Endodermal cell (in vitro differentiated cells): ENCODE data around the gene TLCD3B. TPM values are rescaled to one million over a fixed set of nuclear protein-coding genes. Genes with fewer than 3 reads are reported as not detected.
A peak's percentile ranks its signal among the peaks of the same experiment; 100 is the strongest.

Experiments
- DNase-seq: peaks from one replicate; pipeline ENCODE4 v3.0.0-alpha.2; 2017
- H3K27ac ChIP-seq: 2 replicates; pipeline ENCODE4 v1.5.1; 2013; ENCODE audit warnings: mild to moderate bottlenecking, low read depth, low read length, moderate library complexity
- H3K27me3 ChIP-seq: 2 replicates; pipeline ENCODE4 v1.6.1; 2013; ENCODE audit warnings: mild to moderate bottlenecking, low read length, moderate library complexity; ENCODE audit not compliant: insufficient read depth, control insufficient read depth, poor library complexity, severe bottlenecking
- H3K36me3 ChIP-seq: 2 replicates; pipeline ENCODE4 v1.7.0; 2013; ENCODE audit warnings: mild to moderate bottlenecking, low read length, moderate library complexity; ENCODE audit not compliant: control insufficient read depth, insufficient read depth
- H3K4me1 ChIP-seq: one replicate; pipeline ENCODE4 v1.7.0; 2013; ENCODE audit warnings: low read length; ENCODE audit not compliant: control insufficient read depth, insufficient read depth
- H3K4me3 ChIP-seq: 2 replicates; pipeline ENCODE4 v1.5.1; 2013; ENCODE audit warnings: mild to moderate bottlenecking, low read length, moderate library complexity
- H3K9ac ChIP-seq: 2 replicates; pipeline ENCODE4 v1.6.1; 2013; ENCODE audit warnings: mild to moderate bottlenecking, low read length, moderate library complexity; ENCODE audit not compliant: poor library complexity, severe bottlenecking; ENCODE audit errors: extremely low read depth
- H3K9me3 ChIP-seq: 2 replicates; pipeline ENCODE4 v1.6.1; 2013; ENCODE audit warnings: mild to moderate bottlenecking, low read length, moderate library complexity; ENCODE audit not compliant: control insufficient read depth
- H3K27ac Mint-ChIP-seq: 2 replicates; pipeline ENCODE4 v1.8.0; 2020; ENCODE audit warnings: mixed read lengths
- H3K27me3 Mint-ChIP-seq: 2 replicates; pipeline ENCODE4 v1.8.0; 2021; ENCODE audit warnings: mild to moderate bottlenecking, mixed read lengths; ENCODE audit not compliant: insufficient read depth
- H3K36me3 Mint-ChIP-seq: 2 replicates; pipeline ENCODE4 v1.8.0; 2020; ENCODE audit warnings: low read depth, mixed read lengths
- H3K4me1 Mint-ChIP-seq: 2 replicates; pipeline ENCODE4 v1.8.0; 2020; ENCODE audit warnings: mixed read lengths
- H3K4me3 Mint-ChIP-seq: 2 replicates; pipeline ENCODE4 v1.8.0; 2020; ENCODE audit warnings: mild to moderate bottlenecking, moderate library complexity, mixed read lengths
- H3K9me3 Mint-ChIP-seq: 2 replicates; pipeline ENCODE4 v1.8.0; 2020; ENCODE audit warnings: mild to moderate bottlenecking, mixed read lengths
- WGBS, 2 experiments: methylation state at CpG; one replicate each; pipeline versions ENCODE4 v1.1.5 to v1.1.7; 2013; ENCODE audit warnings: missing lambda C conversion rate in 2 of 2, mixed read lengths in 1 of 2; ENCODE audit not compliant: insufficient coverage in 1 of 2, insufficient read length in 1 of 2; 5-methylcytosine and 5-hydroxymethylcytosine counted together
- total RNA-seq, 2 donors: library from RNA; stranded (reverse); fragmentation: NEBNext Ultra II Directional in 1 of 2; extraction: Animal tissue kit (Norgen Biotek cat#: 25700) in 1 of 2; gene quantifications; 2 replicates in 1 of 2; 3 replicates in 1 of 2; pipeline ENCODE4 v1.2.1, GENCODE V29; 2021
- TF ChIP-seq, protein P1 (sequence below): fragments of 200-600 bp; sonication (generic); conservative IDR thresholded peaks from 2 replicates; pipeline ENCODE4 v1.5.0; 2021; ENCODE audit warnings: antibody characterized with exemption, mild to moderate bottlenecking

TLCD3B gene
- total RNA-seq, 2 donors from 2014 or later, result 3.3 to 3.5 TPM

DNA sequence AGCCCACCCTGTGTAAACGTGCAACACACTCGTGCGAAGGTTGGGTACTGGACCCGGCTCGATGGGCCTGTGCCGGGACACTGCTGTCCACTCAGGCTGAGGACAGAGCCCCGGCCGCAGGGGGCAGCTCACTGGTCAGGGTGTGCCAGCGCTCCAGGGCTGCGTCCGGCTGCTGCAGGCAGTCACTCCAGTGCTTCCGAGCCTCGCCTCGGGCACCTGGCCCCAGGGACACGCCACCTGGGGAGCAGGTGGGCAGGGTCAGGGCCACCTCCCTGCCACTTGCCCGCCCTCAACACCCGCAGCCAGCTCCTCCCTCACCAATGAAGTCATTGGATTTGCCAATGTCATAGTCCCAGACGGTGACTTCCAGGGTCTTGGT, 25.0 kb downstream of the TLCD3B start:
- peaks cover 10% of the 10 kb centered on the region for H3K27me3 ChIP-seq
- no peak for DNase-seq
- no peak overlapping the region for H3K9ac ChIP-seq
- H3K4me3 Mint-ChIP-seq, result no peak overlapping the region
- peaks cover 27% of the 10 kb centered on the region for H3K27me3 Mint-ChIP-seq
- H3K27ac Mint-ChIP-seq, result no peak overlapping the region
- no peaks in the 10 kb centered on the region for H3K4me1 ChIP-seq
- no peak overlapping the region for H3K4me3 ChIP-seq
- H3K36me3 ChIP-seq, result peaks cover 11% of the 10 kb centered on the region
- peaks cover 11% of the 10 kb centered on the region for H3K36me3 Mint-ChIP-seq
- 92 to 94% methylated on average over 9 to 18 of the region's 18 CpGs for WGBS, 2 experiments
- H3K27ac ChIP-seq, result no peak overlapping the region
- no peaks in the 10 kb centered on the region for H3K9me3 Mint-ChIP-seq
- peaks cover 2% of the 10 kb centered on the region for H3K4me1 Mint-ChIP-seq
- H3K9me3 ChIP-seq, result no peaks in the 10 kb centered on the region
- TF ChIP-seq, protein P1, sequence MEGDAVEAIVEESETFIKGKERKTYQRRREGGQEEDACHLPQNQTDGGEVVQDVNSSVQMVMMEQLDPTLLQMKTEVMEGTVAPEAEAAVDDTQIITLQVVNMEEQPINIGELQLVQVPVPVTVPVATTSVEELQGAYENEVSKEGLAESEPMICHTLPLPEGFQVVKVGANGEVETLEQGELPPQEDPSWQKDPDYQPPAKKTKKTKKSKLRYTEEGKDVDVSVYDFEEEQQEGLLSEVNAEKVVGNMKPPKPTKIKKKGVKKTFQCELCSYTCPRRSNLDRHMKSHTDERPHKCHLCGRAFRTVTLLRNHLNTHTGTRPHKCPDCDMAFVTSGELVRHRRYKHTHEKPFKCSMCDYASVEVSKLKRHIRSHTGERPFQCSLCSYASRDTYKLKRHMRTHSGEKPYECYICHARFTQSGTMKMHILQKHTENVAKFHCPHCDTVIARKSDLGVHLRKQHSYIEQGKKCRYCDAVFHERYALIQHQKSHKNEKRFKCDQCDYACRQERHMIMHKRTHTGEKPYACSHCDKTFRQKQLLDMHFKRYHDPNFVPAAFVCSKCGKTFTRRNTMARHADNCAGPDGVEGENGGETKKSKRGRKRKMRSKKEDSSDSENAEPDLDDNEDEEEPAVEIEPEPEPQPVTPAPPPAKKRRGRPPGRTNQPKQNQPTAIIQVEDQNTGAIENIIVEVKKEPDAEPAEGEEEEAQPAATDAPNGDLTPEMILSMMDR, result no peak

DNA sequence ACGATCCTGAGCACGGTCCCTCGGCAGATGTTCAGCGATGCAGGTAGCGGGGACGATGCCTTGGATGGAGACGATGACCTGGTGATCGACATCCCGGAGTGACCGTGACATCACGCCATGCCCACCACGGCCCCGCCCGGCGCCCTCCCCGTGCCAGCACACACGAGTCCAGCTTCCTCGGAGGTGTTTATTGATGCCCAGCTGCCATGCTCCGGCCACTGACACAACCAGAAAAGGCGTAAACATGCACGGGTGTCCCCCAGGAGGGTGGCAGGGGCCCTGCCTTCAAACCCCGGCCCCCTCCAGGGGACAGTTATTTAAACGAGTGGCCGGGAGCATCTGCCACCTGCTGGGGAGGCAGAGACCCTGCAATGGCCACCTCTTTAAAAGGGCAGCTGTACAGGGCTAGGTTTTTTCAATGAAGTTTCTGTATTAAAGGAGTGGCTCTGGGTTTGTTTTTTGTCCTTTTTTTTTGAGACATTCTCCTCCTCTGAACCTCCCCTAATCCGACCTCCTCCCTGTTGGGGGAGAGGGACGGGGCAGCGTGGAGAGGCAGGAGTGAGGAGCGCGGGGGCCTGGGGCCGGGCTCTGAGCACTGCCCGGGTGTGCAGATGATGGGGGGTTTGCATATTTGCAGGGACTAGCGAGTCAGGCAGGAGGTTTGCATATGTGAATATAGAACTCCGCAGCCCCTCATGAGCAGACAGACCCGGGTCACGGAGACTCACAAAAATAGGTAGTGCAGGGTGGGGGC, 25.6 kb downstream of the TLCD3B start:
- DNase-seq, result peak; percentile 75
- Mint-ChIP-seq H3K9me3 (no peaks in the 10 kb centered on the region), H3K36me3 (peaks cover 11% of the 10 kb centered on the region), H3K4me3 (no peak overlapping the region), H3K4me1 (peaks cover 1% of the 10 kb centered on the region), H3K27ac (no peak overlapping the region), H3K27me3 (peaks cover 24% of the 10 kb centered on the region)
- H3K4me3 ChIP-seq, result no peak overlapping the region
- no peak overlapping the region for H3K27ac ChIP-seq
- H3K9me3 ChIP-seq, result no peaks in the 10 kb centered on the region
- H3K4me1 ChIP-seq, result no peaks in the 10 kb centered on the region
- H3K9ac ChIP-seq, result no peak overlapping the region
- peaks cover 8% of the 10 kb centered on the region for H3K27me3 ChIP-seq
- WGBS, 2 experiments, result 86 to 89% methylated on average over 18 to 32 of the region's 35 CpGs
- peaks cover 15% of the 10 kb centered on the region for H3K36me3 ChIP-seq
- TF ChIP-seq, protein P1, result peak; percentile 89

DNA sequence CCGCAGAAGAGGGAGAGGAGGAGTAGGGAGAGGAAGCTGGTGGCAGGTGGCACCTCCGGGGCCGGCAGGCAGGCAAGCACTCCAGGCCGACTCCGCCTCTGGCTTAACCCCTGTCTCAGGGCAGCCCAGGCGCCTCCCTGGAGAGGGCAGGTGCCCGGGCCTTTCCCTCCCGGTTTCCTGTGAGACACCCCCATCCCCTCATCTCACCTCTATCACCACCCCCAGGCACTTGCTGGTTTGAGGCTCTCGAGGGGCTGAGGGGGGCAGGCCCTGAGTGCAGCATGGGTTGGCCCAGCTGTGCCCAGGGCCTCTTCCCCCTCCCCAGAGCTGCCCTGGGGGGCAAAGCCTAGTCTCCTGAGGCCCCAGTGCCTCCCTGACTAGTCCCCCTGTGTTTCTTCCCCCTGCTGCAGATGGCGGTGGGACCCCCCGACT, 26.2 kb downstream of the TLCD3B start:
- Mint-ChIP-seq H3K4me3 (no peak overlapping the region), H3K36me3 (peaks cover 11% of the 10 kb centered on the region), H3K4me1 (no peaks in the 10 kb centered on the region), H3K27me3 (peaks cover 18% of the 10 kb centered on the region), H3K9me3 (no peaks in the 10 kb centered on the region), H3K27ac (no peak overlapping the region)
- no peak for DNase-seq
- Histone ChIP-seq H3K4me3 (no peak overlapping the region), H3K27ac (no peak overlapping the region), H3K27me3 (peaks cover 1% of the 10 kb centered on the region), H3K4me1 (no peaks in the 10 kb centered on the region), H3K9me3 (no peaks in the 10 kb centered on the region), H3K9ac (no peak overlapping the region), H3K36me3 (peaks cover 15% of the 10 kb centered on the region)
- TF ChIP-seq, protein P1, result no peak
- WGBS, 2 experiments, result 86 to 92% methylated on average over 5 to 9 of the region's 11 CpGs
